ENCODE measurements around the gene FAM3D.

- TF ChIP-seq TAF1 (IDR thresholded peaks at IDR 0.05; ENCODE audit: borderline replicate concordance, insufficient read depth, low read length) (no peak), POLR2AphosphoS5 (IDR thresholded peaks at IDR 0.05; ENCODE audit: low read depth, low read length) (no peak), FOXP2 (optimal IDR thresholded peaks at IDR 0.05; ENCODE audit: borderline replicate concordance, extremely low read depth, extremely low read length, insufficient read depth) (no peak), SIN3A (IDR thresholded peaks at IDR 0.05; ENCODE audit: borderline replicate concordance, insufficient read depth, low read length) (no peak)
Measured at GRCh38 chr3:58688574-58688973, 22.0 kb upstream of the FAM3D start.
